Fibroblast of lung (primary cell): ENCODE results near the gene KLHL7. TPM values are rescaled to one million over a fixed set of nuclear protein-coding genes. Genes with fewer than 3 reads are reported as not detected.
A peak's percentile ranks its signal among the peaks of the same experiment; 100 is the strongest.

Source experiments
- DNase-seq, 2 donors: peaks; one replicate each; pipeline versions ENCODE4 v3.0.0 to v3.0.0-alpha.2; 2010; ENCODE audit warnings: low read depth in 2 of 2
- H2AFZ ChIP-seq: 2 replicates; pipeline ENCODE4 v1.5.1; 2012; ENCODE audit warnings: low read length, control low read depth, inconsistent platforms
- H3K27ac ChIP-seq: 2 replicates; pipeline ENCODE4 v1.5.1; 2011; ENCODE audit warnings: low read length, control low read depth; ENCODE audit not compliant: insufficient read depth
- H3K27me3 ChIP-seq: 2 replicates; pipeline ENCODE4 v1.5.1; 2011; ENCODE audit warnings: mild to moderate bottlenecking, low read length; ENCODE audit not compliant: control insufficient read depth, insufficient read depth
- H3K36me3 ChIP-seq: 2 replicates; pipeline ENCODE4 v1.5.1; 2011; ENCODE audit warnings: low read length; ENCODE audit not compliant: control insufficient read depth, insufficient read depth
- H3K4me1 ChIP-seq: 2 replicates; pipeline ENCODE4 v1.5.1; 2011; ENCODE audit warnings: low read length; ENCODE audit not compliant: control insufficient read depth, insufficient read depth; ENCODE audit errors: extremely low read depth
- H3K4me2 ChIP-seq: 2 replicates; pipeline ENCODE4 v1.5.1; 2011; ENCODE audit warnings: low read length, control low read depth; ENCODE audit not compliant: insufficient read depth; ENCODE audit errors: extremely low read depth
- H3K4me3 ChIP-seq, 4 experiments: fragments of 200-600 bp in 1 of 4; sonication (generic) in 1 of 4; replicated peaks in 1 of 4; 2 replicates each; pipeline ENCODE4 v1.5.1; 2011 to 2016; ENCODE audit warnings: low read length in 4 of 4, low read depth in 3 of 4, mild to moderate bottlenecking in 3 of 4, control low read depth in 2 of 4, inconsistent platforms in 1 of 4, mixed read lengths in 1 of 4; ENCODE audit not compliant: insufficient read depth in 1 of 4; ENCODE audit errors: control extremely low read depth in 1 of 4
- H3K79me2 ChIP-seq: 2 replicates; pipeline ENCODE4 v1.5.1; 2012; ENCODE audit warnings: mild to moderate bottlenecking, low read length, inconsistent platforms; ENCODE audit not compliant: control insufficient read depth, insufficient read depth
- H3K9ac ChIP-seq: 2 replicates; pipeline ENCODE4 v1.5.1; 2011; ENCODE audit warnings: mild to moderate bottlenecking, low read length, control low read depth; ENCODE audit not compliant: insufficient read depth
- H3K9me3 ChIP-seq: 2 replicates; pipeline ENCODE4 v1.5.1; 2012; ENCODE audit warnings: low read depth, low read length; ENCODE audit not compliant: control insufficient read depth, insufficient read depth
- H4K20me1 ChIP-seq: 2 replicates; pipeline ENCODE4 v1.5.1; 2011; ENCODE audit warnings: low read length; ENCODE audit not compliant: control insufficient read depth, insufficient read depth; ENCODE audit errors: extremely low read depth
- EZH2 ChIP-seq: IDR thresholded peaks from 2 replicates; pipeline ENCODE4 v1.5.1; 2012; ENCODE audit warnings: low read length, control low read depth, mild to moderate bottlenecking; ENCODE audit errors: missing control alignments
- polyA plus RNA-seq, 2 donors: library from polyadenylated mRNA; depleted of rRNA in 1 of 2; stranded (reverse) in 1 of 2; unstranded in 1 of 2; fragments of >200 nt; gene quantifications; 2 replicates each; pipeline ENCODE4 v1.2.1, GENCODE V29; 2011 to 2012; ENCODE audit warnings: missing spikeins in 1 of 2
- total RNA-seq: library from RNA; depleted of rRNA; stranded (reverse); fragments of >200 nt; gene quantifications from 2 replicates; pipeline ENCODE4 v1.2.1, GENCODE V29; 2014
- TF ChIP-seq, protein P1 (sequence below), 2 donors: IDR thresholded peaks in 1 of 2; conservative IDR thresholded peaks in 1 of 2; 1 replicate in 1 of 2; 2 replicates in 1 of 2; pipeline ENCODE4 v1.5.1; 2011 to 2012; ENCODE audit warnings: low read length in 2 of 2, control low read depth in 1 of 2, inconsistent platforms in 1 of 2, low read depth in 1 of 2, mild to moderate bottlenecking in 1 of 2

The KLHL7 gene
- total and polyA plus RNA-seq, 2 donors (not counting 1 experiment from before 2014, with no cell fraction given) = 23.5 to 44.5 TPM

DNA sequence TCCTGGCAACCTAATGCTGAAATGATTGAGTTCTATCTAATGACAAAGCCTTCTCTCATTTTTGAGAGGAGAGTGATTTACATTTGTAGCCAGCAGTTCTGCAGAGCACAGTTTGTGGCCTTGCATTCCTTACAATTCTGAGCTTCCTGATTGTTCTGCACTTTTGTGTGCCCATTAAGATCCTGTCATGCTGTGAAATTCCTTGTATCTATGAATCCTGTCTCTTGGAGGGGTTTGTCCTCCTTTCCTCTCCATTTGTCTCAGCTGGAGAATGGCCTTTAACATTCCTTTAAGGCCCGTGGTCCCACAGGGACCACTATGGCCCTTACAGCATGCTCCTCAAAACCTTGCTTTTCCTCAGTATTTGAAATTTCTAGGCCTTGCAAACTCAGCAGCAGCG lies 10.4 kb downstream of the KLHL7 start:
- Histone ChIP-seq H3K9ac (no peak overlapping the region), H3K79me2 (peaks cover 5% of the 10 kb centered on the region), H3K9me3 (no peaks in the 10 kb centered on the region), H3K27ac (no peak overlapping the region), H3K4me2 (no peak overlapping the region), H3K4me3 (no peak overlapping the region), H3K4me1 (no peaks in the 10 kb centered on the region), H2AFZ (no peak overlapping the region), H4K20me1 (no peaks in the 10 kb centered on the region), H3K36me3 (no peaks in the 10 kb centered on the region), H3K27me3 (no peaks in the 10 kb centered on the region)
- TF ChIP-seq, protein P1, sequence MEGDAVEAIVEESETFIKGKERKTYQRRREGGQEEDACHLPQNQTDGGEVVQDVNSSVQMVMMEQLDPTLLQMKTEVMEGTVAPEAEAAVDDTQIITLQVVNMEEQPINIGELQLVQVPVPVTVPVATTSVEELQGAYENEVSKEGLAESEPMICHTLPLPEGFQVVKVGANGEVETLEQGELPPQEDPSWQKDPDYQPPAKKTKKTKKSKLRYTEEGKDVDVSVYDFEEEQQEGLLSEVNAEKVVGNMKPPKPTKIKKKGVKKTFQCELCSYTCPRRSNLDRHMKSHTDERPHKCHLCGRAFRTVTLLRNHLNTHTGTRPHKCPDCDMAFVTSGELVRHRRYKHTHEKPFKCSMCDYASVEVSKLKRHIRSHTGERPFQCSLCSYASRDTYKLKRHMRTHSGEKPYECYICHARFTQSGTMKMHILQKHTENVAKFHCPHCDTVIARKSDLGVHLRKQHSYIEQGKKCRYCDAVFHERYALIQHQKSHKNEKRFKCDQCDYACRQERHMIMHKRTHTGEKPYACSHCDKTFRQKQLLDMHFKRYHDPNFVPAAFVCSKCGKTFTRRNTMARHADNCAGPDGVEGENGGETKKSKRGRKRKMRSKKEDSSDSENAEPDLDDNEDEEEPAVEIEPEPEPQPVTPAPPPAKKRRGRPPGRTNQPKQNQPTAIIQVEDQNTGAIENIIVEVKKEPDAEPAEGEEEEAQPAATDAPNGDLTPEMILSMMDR (conservative IDR thresholded peaks at IDR 0.05 in 1 of 2, IDR thresholded peaks at IDR 0.05 in 1 of 2; ENCODE audit: low read depth in 1 of 2, low read length in 2 of 2) = no peak
- TF ChIP-seq EZH2 = no peak
- peak in 1 of 2 donors; percentile 11 for DNase-seq

DNA sequence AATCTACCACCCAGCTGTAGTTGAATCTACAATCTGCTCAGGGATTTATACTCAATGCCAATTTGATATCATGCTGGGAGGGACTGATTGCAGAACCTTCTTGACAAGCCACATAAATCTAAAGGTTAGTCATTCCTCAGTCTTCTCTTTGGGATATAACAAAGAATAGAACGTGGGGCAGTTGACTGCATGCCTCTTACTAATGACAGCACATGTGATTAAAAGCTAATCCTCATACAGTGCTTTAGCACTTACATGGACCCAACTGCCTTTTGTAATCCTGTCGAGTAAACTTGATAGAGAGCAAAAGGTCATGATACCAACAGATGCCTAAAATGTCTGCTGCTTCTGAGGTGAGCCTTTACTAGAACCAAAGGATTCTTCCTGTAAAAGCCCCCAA lies 12.3 kb downstream of the KLHL7 start:
- DNase-seq = peak in 1 of 2 donors; percentile 18
- H3K27ac ChIP-seq = no peak overlapping the region
- no peaks in the 10 kb centered on the region for H3K4me1 ChIP-seq
- H3K4me3 ChIP-seq = no peak overlapping the region
- H4K20me1 ChIP-seq = no peaks in the 10 kb centered on the region
- no peaks in the 10 kb centered on the region for H3K36me3 ChIP-seq
- TF ChIP-seq, protein P1 (conservative IDR thresholded peaks at IDR 0.05 in 1 of 2, IDR thresholded peaks at IDR 0.05 in 1 of 2; ENCODE audit: low read depth in 1 of 2, low read length in 2 of 2) = no peak
- no peak for TF ChIP-seq EZH2
- no peak overlapping the region for H3K4me2 ChIP-seq
- H3K9me3 ChIP-seq = no peaks in the 10 kb centered on the region
- H3K9ac ChIP-seq = no peak overlapping the region
- H2AFZ ChIP-seq = no peak overlapping the region
- no peaks in the 10 kb centered on the region for H3K79me2 ChIP-seq
- no peaks in the 10 kb centered on the region for H3K27me3 ChIP-seq

- Histone ChIP-seq H3K27me3 (no peaks in the 10 kb centered on the region), H3K27ac (no peak overlapping the region), H3K4me1 (no peaks in the 10 kb centered on the region), H3K79me2 (no peaks in the 10 kb centered on the region), H3K9me3 (no peaks in the 10 kb centered on the region), H3K36me3 (no peaks in the 10 kb centered on the region), H3K4me3 (no peak overlapping the region), H4K20me1 (no peaks in the 10 kb centered on the region), H2AFZ (no peak overlapping the region), H3K4me2 (no peak overlapping the region), H3K9ac (no peak overlapping the region)
- TF ChIP-seq, protein P1 (conservative IDR thresholded peaks at IDR 0.05 in 1 of 2, IDR thresholded peaks at IDR 0.05 in 1 of 2; ENCODE audit: low read depth in 1 of 2, low read length in 2 of 2) = no peak
- no peak for TF ChIP-seq EZH2
- no peak for DNase-seq
Measured at GRCh38 chr7:23120106-23120505, 14.5 kb downstream of the KLHL7 start.
